NT2/D1 (cell line): ENCODE data around the gene NAGS.

Experiments
- SUZ12 ChIP-seq: IDR thresholded peaks from 2 replicates; pipeline ENCODE4 v1.6.1; 2011; ENCODE audit not compliant: insufficient read length, insufficient read depth; ENCODE audit errors: extremely low read depth
- YY1 ChIP-seq: IDR thresholded peaks from 2 replicates; pipeline ENCODE4 v1.6.1; 2011; ENCODE audit not compliant: insufficient read length, insufficient read depth
- ZNF274 ChIP-seq: IDR thresholded peaks from 2 replicates; pipeline ENCODE4 v1.6.1; 2011; ENCODE audit warnings: mild to moderate bottlenecking, low read depth, low read length

DNA sequence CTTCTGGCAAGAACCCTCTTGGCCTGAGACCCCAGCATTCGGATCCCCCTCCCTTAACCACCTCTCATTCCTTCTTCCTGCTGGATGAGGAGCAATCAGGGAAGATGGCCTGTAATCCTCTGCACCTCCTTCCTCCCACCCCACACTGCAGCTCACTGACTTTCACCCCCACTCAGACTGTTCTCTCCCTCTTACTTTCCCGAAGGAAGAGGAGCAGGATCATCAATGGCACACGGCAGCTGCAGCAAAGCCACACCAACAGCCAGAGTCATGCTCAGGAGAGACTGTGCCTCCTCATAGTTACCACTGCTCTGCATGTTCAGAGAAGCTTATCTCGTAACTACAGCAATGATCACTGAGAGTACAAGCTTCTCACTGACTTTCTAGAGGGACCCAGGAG is 20.4 kb downstream of the NAGS start:
- TF ChIP-seq ZNF274 (no peak), YY1 (no peak), SUZ12 (no peak)
